ENCODE measurements around the gene EVX1. TPM values are rescaled to one million over a fixed set of nuclear protein-coding genes. Genes with fewer than 3 reads are reported as not detected.

EVX1 gene
- 3.3 TPM for polyA plus RNA-seq (2013, experiment 1 of 2)
- 3.9 TPM for polyA plus RNA-seq (2013, experiment 2 of 2)

GRCh38 chr7:27242555-27243339, at the start of gene EVX1:
Gene EVX1 (plus strand): TSS chr7:27242802. CDS start chr7:27243031, 229 bp downstream.
- Histone ChIP-seq H3K9me3 (ENCODE audit: insufficient read depth, low read depth, low read length) (no peaks in the 10 kb centered on the region), H3K9ac (ENCODE audit: low read depth, low read length) (no peak within 1 kb of the TSS)

GRCh38 chr7:27193335-27194001, 49.1 kb upstream of the EVX1 start:
- Histone ChIP-seq H3K9me3 (ENCODE audit: insufficient read depth, low read depth, low read length) (no peaks in the 10 kb centered on the region), H3K4me3 (ENCODE audit: low read length) (no peak overlapping the region), H3K36me3 (ENCODE audit: insufficient read depth, low read length) (no peaks in the 10 kb centered on the region), H3K27me3 (ENCODE audit: insufficient read depth, low read length) (peaks cover 100% of the 10 kb centered on the region), H3K27ac (ENCODE audit: low read depth, low read length) (no peak overlapping the region), H3K4me1 (ENCODE audit: insufficient read depth, low read length) (no peaks in the 10 kb centered on the region; the same call in 1 of the 2 replicates), H3K9ac (ENCODE audit: low read depth, low read length) (no peak overlapping the region)
- 6% methylated on average over 29 of the region's 29 CpGs for WGBS

More at GRCh38 chr7:27242555-27243339, at the start of gene EVX1:
- WGBS: under 1% methylated on average over 62 of the region's 62 CpGs
- no peak within 1 kb of the TSS for H3K27ac ChIP-seq (ENCODE audit: low read depth, low read length)
- no peaks in the 10 kb centered on the region for H3K36me3 ChIP-seq (ENCODE audit: insufficient read depth, low read length)
- H3K4me3 ChIP-seq (ENCODE audit: low read length): peak within 1 kb of the TSS; percentile 36
- H3K4me1 ChIP-seq (ENCODE audit: insufficient read depth, low read length): peaks cover 40% of the 10 kb centered on the region
- H3K27me3 ChIP-seq (ENCODE audit: insufficient read depth, low read length): peaks cover 100% of the 10 kb centered on the region

DNA sequence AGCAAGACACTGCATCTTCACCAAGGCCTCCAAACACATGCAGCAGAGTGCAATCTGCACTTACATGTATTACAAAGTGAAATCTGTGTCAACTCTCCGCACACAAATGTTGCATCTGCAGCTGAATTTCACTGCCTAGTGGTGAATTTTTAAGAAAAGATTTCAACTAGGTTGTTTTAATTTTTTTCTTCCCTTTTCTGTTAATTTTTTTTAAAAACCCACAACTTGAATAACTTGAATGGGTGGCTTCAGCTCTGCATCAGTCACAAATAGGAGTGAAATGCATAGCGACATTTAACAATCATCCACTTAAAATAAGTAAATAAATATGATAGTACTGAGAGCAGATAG, 48.6 kb upstream of the EVX1 start:
- Histone ChIP-seq H3K9me3 (ENCODE audit: insufficient read depth, low read depth, low read length) (no peaks in the 10 kb centered on the region), H3K4me1 (ENCODE audit: insufficient read depth, low read length) (no peaks in the 10 kb centered on the region; the same call in 1 of the 2 replicates), H3K9ac (ENCODE audit: low read depth, low read length) (no peak overlapping the region), H3K27me3 (ENCODE audit: insufficient read depth, low read length) (peaks cover 100% of the 10 kb centered on the region), H3K4me3 (ENCODE audit: low read length) (no peak overlapping the region), H3K27ac (ENCODE audit: low read depth, low read length) (no peak overlapping the region), H3K36me3 (ENCODE audit: insufficient read depth, low read length) (no peaks in the 10 kb centered on the region)
- 0% methylated on average over 1 of the region's 2 CpGs for WGBS

- no peak overlapping the region for H3K27ac ChIP-seq (ENCODE audit: low read depth, low read length)
- no peaks in the 10 kb centered on the region for H3K9me3 ChIP-seq (ENCODE audit: insufficient read depth, low read depth, low read length)
- WGBS: 48% methylated on average over 9 of the region's 9 CpGs
- H3K4me3 ChIP-seq (ENCODE audit: low read length): no peak overlapping the region
- H3K4me1 ChIP-seq (ENCODE audit: insufficient read depth, low read length): no peaks in the 10 kb centered on the region
- no peak overlapping the region for H3K9ac ChIP-seq (ENCODE audit: low read depth, low read length)
- H3K36me3 ChIP-seq (ENCODE audit: insufficient read depth, low read length): no peaks in the 10 kb centered on the region
- H3K27me3 ChIP-seq (ENCODE audit: insufficient read depth, low read length): peaks cover 100% of the 10 kb centered on the region
Measured at GRCh38 chr7:27194686-27195379, 47.8 kb upstream of the EVX1 start.

DNA sequence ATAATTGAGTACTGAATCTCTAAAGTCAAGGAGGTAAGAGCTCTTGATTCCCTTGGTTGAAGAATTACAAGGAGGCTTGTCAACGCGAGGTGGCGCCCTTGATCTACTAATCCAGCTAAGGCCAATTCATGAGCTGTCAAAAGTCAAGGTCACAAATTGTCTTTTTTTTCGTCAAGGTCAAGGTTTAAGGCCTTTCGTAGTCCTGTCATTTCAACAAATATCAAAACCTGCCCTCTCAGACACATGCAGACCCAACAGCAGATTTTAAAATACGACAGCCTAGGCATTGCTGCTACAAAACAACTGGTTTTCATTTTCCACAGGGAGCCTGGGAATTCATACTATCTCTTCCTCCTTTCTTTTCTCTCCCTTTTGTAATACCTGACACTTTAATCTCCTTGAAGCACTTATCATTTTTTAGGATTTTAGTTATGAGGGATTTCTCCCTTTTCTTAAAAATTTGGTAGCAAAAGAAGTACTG, 46.3 kb upstream of the EVX1 start:
- no peak overlapping the region for H3K27ac ChIP-seq (ENCODE audit: low read depth, low read length)
- no peaks in the 10 kb centered on the region for H3K4me1 ChIP-seq (ENCODE audit: insufficient read depth, low read length)
- H3K27me3 ChIP-seq (ENCODE audit: insufficient read depth, low read length): peaks cover 100% of the 10 kb centered on the region
- no peaks in the 10 kb centered on the region for H3K36me3 ChIP-seq (ENCODE audit: insufficient read depth, low read length)
- no peaks in the 10 kb centered on the region for H3K9me3 ChIP-seq (ENCODE audit: insufficient read depth, low read depth, low read length)
- no peak overlapping the region for H3K4me3 ChIP-seq (ENCODE audit: low read length)
- H3K9ac ChIP-seq (ENCODE audit: low read depth, low read length): no peak overlapping the region
- 2% methylated on average over 6 of the region's 6 CpGs for WGBS

GRCh38 chr7:27197137-27198042, 45.2 kb upstream of the EVX1 start:
- no peaks in the 10 kb centered on the region for H3K36me3 ChIP-seq (ENCODE audit: insufficient read depth, low read length)
- H3K27ac ChIP-seq (ENCODE audit: low read depth, low read length): no peak overlapping the region
- 22% methylated on average over 17 of the region's 18 CpGs for WGBS
- peaks cover 100% of the 10 kb centered on the region for H3K27me3 ChIP-seq (ENCODE audit: insufficient read depth, low read length)
- H3K4me1 ChIP-seq (ENCODE audit: insufficient read depth, low read length): no peaks in the 10 kb centered on the region
- H3K9ac ChIP-seq (ENCODE audit: low read depth, low read length): no peak overlapping the region
- H3K4me3 ChIP-seq (ENCODE audit: low read length): no peak overlapping the region
- no peaks in the 10 kb centered on the region for H3K9me3 ChIP-seq (ENCODE audit: insufficient read depth, low read depth, low read length)

DNA sequence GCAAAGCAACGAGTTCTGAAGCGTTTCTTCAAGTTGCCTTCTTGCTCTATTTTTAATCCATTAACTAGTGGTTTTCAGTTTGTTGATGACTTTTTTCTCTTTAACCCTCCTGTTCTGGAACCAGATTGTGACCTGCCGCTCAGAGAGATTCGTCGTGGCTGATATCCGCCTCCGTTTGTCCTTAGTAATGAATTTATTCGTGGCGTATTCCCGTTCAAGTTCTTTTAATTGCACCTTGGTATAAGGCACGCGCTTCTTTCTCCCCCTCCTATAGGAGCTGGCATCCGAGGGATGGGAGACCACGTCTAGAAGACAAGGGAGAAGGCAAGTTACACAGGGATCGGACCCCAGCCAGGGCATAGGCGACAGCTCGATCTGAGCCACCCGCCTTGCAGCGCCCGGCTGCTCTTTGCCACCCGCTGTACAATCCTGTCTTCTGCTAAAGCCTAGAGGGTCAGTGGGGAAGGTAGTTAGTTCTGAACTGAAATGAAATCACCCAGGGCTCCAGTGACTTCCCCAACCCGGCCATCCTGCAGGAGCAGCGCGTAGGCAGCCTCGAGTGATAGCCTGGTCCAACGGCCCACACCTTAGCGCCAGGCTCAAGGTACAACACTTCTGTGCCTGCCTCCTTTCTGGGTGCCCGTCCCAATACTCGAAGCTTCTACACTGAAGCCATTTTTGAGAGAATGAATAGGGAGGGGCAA, 44.3 kb upstream of the EVX1 start:
- no peak overlapping the region for H3K27ac ChIP-seq (ENCODE audit: low read depth, low read length)
- no peaks in the 10 kb centered on the region for H3K9me3 ChIP-seq (ENCODE audit: insufficient read depth, low read depth, low read length)
- H3K9ac ChIP-seq (ENCODE audit: low read depth, low read length): no peak overlapping the region
- 7% methylated on average over 29 of the region's 29 CpGs for WGBS
- H3K36me3 ChIP-seq (ENCODE audit: insufficient read depth, low read length): no peaks in the 10 kb centered on the region
- H3K27me3 ChIP-seq (ENCODE audit: insufficient read depth, low read length): peaks cover 100% of the 10 kb centered on the region
- no peaks in the 10 kb centered on the region for H3K4me1 ChIP-seq (ENCODE audit: insufficient read depth, low read length)
- H3K4me3 ChIP-seq (ENCODE audit: low read length): no peak overlapping the region

- Histone ChIP-seq H3K9ac (ENCODE audit: low read depth, low read length) (no peak overlapping the region), H3K4me1 (ENCODE audit: insufficient read depth, low read length) (no peaks in the 10 kb centered on the region), H3K9me3 (ENCODE audit: insufficient read depth, low read depth, low read length) (no peaks in the 10 kb centered on the region), H3K27ac (ENCODE audit: low read depth, low read length) (no peak overlapping the region), H3K27me3 (ENCODE audit: insufficient read depth, low read length) (peaks cover 100% of the 10 kb centered on the region), H3K36me3 (ENCODE audit: insufficient read depth, low read length) (no peaks in the 10 kb centered on the region), H3K4me3 (ENCODE audit: low read length) (no peak overlapping the region)
- WGBS: 2% methylated on average over 93 of the region's 93 CpGs
Measured at GRCh38 chr7:27198871-27199801, 43.5 kb upstream of the EVX1 start.

- peak within 1 kb of the TSS; percentile 29; the same call in 1 of the 2 replicates for H3K4me3 ChIP-seq (ENCODE audit: low read length)
- H3K9me3 ChIP-seq (ENCODE audit: insufficient read depth, low read depth, low read length): no peaks in the 10 kb centered on the region
- H3K9ac ChIP-seq (ENCODE audit: low read depth, low read length): no peak within 1 kb of the TSS
- no peaks in the 10 kb centered on the region for H3K36me3 ChIP-seq (ENCODE audit: insufficient read depth, low read length)
- H3K27me3 ChIP-seq (ENCODE audit: insufficient read depth, low read length): peaks cover 100% of the 10 kb centered on the region
- H3K4me1 ChIP-seq (ENCODE audit: insufficient read depth, low read length): no peaks in the 10 kb centered on the region
- no peak within 1 kb of the TSS for H3K27ac ChIP-seq (ENCODE audit: low read depth, low read length)
- 1% methylated on average over 94 of the region's 99 CpGs for WGBS
Measured at GRCh38 chr7:27199849-27200760, 42.5 kb upstream of the EVX1 start, which contains the start of gene HOXA13. Gene HOXA13 (minus strand): TSS chr7:27200091. CDS start chr7:27200077, 14 bp downstream.

Data from HUES64 (cell line).